ENCODE measurements around the gene LAG3.

Gene LAG3

DNA sequence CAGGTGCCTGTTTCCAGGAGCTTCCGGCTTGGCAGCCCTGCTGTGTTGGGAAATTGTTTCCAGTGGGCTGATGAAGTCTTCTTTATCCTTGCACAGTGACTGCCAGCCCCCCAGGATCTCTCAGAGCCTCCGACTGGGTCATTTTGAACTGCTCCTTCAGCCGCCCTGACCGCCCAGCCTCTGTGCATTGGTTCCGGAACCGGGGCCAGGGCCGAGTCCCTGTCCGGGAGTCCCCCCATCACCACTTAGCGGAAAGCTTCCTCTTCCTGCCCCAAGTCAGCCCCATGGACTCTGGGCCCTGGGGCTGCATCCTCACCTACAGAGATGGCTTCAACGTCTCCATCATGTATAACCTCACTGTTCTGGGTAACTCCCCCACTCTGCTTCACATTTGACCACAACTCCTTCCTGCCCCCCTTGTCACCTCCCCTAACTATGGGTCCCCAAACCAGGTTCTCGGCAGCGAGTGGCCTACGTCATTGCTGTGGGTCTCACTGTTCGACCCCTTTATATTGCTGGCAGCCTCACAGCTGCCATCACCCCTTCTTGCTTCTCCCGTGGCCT is 2.3 kb downstream of the LAG3 start:
- Histone ChIP-seq H3K27me3 (replicated peaks in 2 of 5; ENCODE audit: control insufficient read depth in 4 of 5, insufficient read depth in 5 of 5, low read length in 4 of 5) (peaks cover 0 to 15% (median 0%) of the 10 kb centered on the region in 5 experiments), H3K4me3 (ENCODE audit: control insufficient read depth in 1 of 7, extremely low read depth in 1 of 7, insufficient read depth in 4 of 7, low read depth in 2 of 7, low read length in 6 of 7) (peak overlapping the region in 2 of 7 experiments; percentile 64 to 81), H3K9me3 (ENCODE audit: control extremely low read depth in 1 of 5, control insufficient read depth in 4 of 5, insufficient read depth in 2 of 5, low read depth in 1 of 5, low read length in 4 of 5) (no peaks in the 10 kb centered on the region), H3K4me1 (ENCODE audit: control extremely low read depth in 1 of 4, control insufficient read depth in 4 of 4, insufficient read depth in 4 of 4, low read length in 3 of 4) (peaks cover 0 to 68% (median 48%) of the 10 kb centered on the region in 4 experiments), H3K27ac (ENCODE audit: insufficient read depth in 1 of 2, low read depth in 1 of 2, low read length in 2 of 2, poor library complexity in 1 of 2, severe bottlenecking in 2 of 2) (no peak overlapping the region), H3K36me3 (ENCODE audit: control insufficient read depth in 4 of 4, insufficient read depth in 4 of 4, low read length in 3 of 4) (peaks cover 0 to 35% (median 5%) of the 10 kb centered on the region in 4 experiments)
- DNase-seq, result no peak
- 71% methylated on average over 15 of the region's 15 CpGs for whole genome bisulfite sequencing (ENCODE audit: insufficient coverage)
- ChIA-PET CTCF (interaction anchor here (0.7 to 15.2 kb wide), 8 partner anchors 8 to 158 kb away, joined by 3 to 237 read pairs (median 4); partner anchors contain the start of genes MLF2 and PTMS), POLR2A (no interaction called here)

DNA sequence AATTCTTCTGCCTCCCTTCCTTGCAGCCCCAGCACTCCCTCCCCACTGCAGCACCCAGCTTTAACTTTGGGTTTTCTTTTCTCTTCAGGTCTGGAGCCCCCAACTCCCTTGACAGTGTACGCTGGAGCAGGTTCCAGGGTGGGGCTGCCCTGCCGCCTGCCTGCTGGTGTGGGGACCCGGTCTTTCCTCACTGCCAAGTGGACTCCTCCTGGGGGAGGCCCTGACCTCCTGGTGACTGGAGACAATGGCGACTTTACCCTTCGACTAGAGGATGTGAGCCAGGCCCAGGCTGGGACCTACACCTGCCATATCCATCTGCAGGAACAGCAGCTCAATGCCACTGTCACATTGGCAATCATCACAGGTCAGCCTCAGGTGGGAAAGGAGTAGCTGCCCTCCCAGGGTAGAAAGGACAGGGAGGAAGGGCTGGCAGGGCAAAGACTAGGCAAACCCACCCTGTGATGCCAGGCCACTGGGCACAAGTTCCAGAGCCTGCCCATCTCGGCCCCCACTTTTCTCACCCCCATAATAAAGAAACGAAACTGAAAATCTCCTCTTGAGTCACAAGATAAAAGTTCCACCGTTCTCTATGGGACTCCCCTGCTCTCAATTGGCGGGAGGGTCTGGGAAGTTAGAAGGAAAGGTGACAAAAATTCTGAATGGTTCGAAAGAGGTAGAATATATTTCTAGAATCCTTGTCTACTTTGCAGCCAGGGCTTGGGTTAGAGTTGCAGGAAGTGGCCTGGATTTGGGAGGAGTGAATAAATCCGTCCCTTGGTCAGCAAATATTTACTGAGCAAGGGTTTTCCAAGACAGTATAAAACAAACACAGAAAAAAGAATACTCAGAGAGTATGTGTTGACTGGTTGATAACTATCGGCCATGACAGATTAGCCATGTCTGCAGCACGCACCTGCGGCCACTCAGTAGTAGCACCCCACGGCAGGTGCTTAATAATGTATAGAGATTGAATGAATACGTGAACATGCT is 3.2 kb downstream of the LAG3 start:
- POLR2A ChIA-PET, result no interaction called here
- Histone ChIP-seq H3K4me3 (ENCODE audit: control insufficient read depth in 1 of 7, extremely low read depth in 1 of 7, insufficient read depth in 4 of 7, low read depth in 2 of 7, low read length in 6 of 7) (no peak overlapping the region), H3K4me1 (ENCODE audit: control extremely low read depth in 1 of 4, control insufficient read depth in 4 of 4, insufficient read depth in 4 of 4, low read length in 3 of 4) (peaks cover 0 to 60% (median 48%) of the 10 kb centered on the region in 4 experiments), H3K27me3 (replicated peaks in 2 of 5; ENCODE audit: control insufficient read depth in 4 of 5, insufficient read depth in 5 of 5, low read length in 4 of 5) (peaks cover 0 to 15% (median 0%) of the 10 kb centered on the region in 5 experiments), H3K27ac (ENCODE audit: insufficient read depth in 1 of 2, low read depth in 1 of 2, low read length in 2 of 2, poor library complexity in 1 of 2, severe bottlenecking in 2 of 2) (no peak overlapping the region), H3K36me3 (ENCODE audit: control insufficient read depth in 4 of 4, insufficient read depth in 4 of 4, low read length in 3 of 4) (peaks cover 0 to 28% (median 3%) of the 10 kb centered on the region in 4 experiments), H3K9me3 (ENCODE audit: control extremely low read depth in 1 of 5, control insufficient read depth in 4 of 5, insufficient read depth in 2 of 5, low read depth in 1 of 5, low read length in 4 of 5) (no peaks in the 10 kb centered on the region)
- 91% methylated on average over 12 of the region's 16 CpGs for WGBS (ENCODE audit: insufficient coverage)
- CTCF ChIA-PET, result interaction anchor here (0.7 to 15.2 kb wide), 6 partner anchors 10 to 75 kb away, joined by 3 to 237 read pairs (median 3); partner anchors contain the start of genes MLF2 and PTMS
- DNase-seq, result no peak

- Histone ChIP-seq H3K36me3 (ENCODE audit: control insufficient read depth in 4 of 4, insufficient read depth in 4 of 4, low read length in 3 of 4) (peaks cover 0 to 26% (median 3%) of the 10 kb centered on the region in 4 experiments), H3K9me3 (ENCODE audit: control extremely low read depth in 1 of 5, control insufficient read depth in 4 of 5, insufficient read depth in 2 of 5, low read depth in 1 of 5, low read length in 4 of 5) (no peaks in the 10 kb centered on the region), H3K4me1 (ENCODE audit: control extremely low read depth in 1 of 4, control insufficient read depth in 4 of 4, insufficient read depth in 4 of 4, low read length in 3 of 4) (peaks cover 0 to 42% (median 31%) of the 10 kb centered on the region in 4 experiments), H3K27ac (ENCODE audit: insufficient read depth in 1 of 2, low read depth in 1 of 2, low read length in 2 of 2, poor library complexity in 1 of 2, severe bottlenecking in 2 of 2) (no peak overlapping the region), H3K27me3 (replicated peaks in 2 of 5; ENCODE audit: control insufficient read depth in 4 of 5, insufficient read depth in 5 of 5, low read length in 4 of 5) (peaks cover 0 to 15% (median 0%) of the 10 kb centered on the region in 5 experiments), H3K4me3 (ENCODE audit: control insufficient read depth in 1 of 7, extremely low read depth in 1 of 7, insufficient read depth in 4 of 7, low read depth in 2 of 7, low read length in 6 of 7) (no peak overlapping the region)
- CTCF ChIA-PET, result interaction anchor here (0.9 to 15.2 kb wide), 8 partner anchors 9 to 158 kb away, joined by 3 to 237 read pairs (median 4); partner anchors contain the start of genes MLF2, PTMS and ZNF384
- POLR2A ChIA-PET, result no interaction called here
- WGBS (ENCODE audit: insufficient coverage), result 96% methylated on average over 4 of the region's 5 CpGs
- no peak for DNase-seq
Observed at GRCh38 chr12:6777386-6777785, 5.1 kb downstream of the LAG3 start.

GRCh38 chr12:6778217-6778573 is 5.9 kb downstream of the LAG3 start:
- WGBS (ENCODE audit: insufficient coverage), result 76% methylated on average over 11 of the region's 14 CpGs
- H3K27ac ChIP-seq (ENCODE audit: insufficient read depth in 1 of 2, low read depth in 1 of 2, low read length in 2 of 2, poor library complexity in 1 of 2, severe bottlenecking in 2 of 2), result no peak overlapping the region
- peaks cover 0 to 14% (median 0%) of the 10 kb centered on the region in 5 experiments for H3K27me3 ChIP-seq (replicated peaks in 2 of 5; ENCODE audit: control insufficient read depth in 4 of 5, insufficient read depth in 5 of 5, low read length in 4 of 5)
- POLR2A ChIA-PET, result interaction anchor here (0.8 to 1.0 kb wide), 2 partner anchors 25 to 33 kb away, joined by 3 to 4 read pairs; partner anchors contain the start of gene MLF2
- no peaks in the 10 kb centered on the region for H3K9me3 ChIP-seq (ENCODE audit: control extremely low read depth in 1 of 5, control insufficient read depth in 4 of 5, insufficient read depth in 2 of 5, low read depth in 1 of 5, low read length in 4 of 5)
- H3K36me3 ChIP-seq (ENCODE audit: control insufficient read depth in 4 of 4, insufficient read depth in 4 of 4, low read length in 3 of 4), result peaks cover 0 to 26% (median 3%) of the 10 kb centered on the region in 4 experiments
- CTCF ChIA-PET, result interaction anchor here (0.6 to 15.2 kb wide), 19 partner anchors 8 to 207 kb away, joined by 3 to 237 read pairs (median 3); partner anchors contain the start of genes MLF2 and PTMS
- H3K4me1 ChIP-seq (ENCODE audit: control extremely low read depth in 1 of 4, control insufficient read depth in 4 of 4, insufficient read depth in 4 of 4, low read length in 3 of 4), result peaks cover 0 to 34% (median 23%) of the 10 kb centered on the region in 4 experiments
- no peak for DNase-seq
- peak overlapping the region in 6 of 7 experiments; percentile 46 to 70 (median 64) for H3K4me3 ChIP-seq (ENCODE audit: control insufficient read depth in 1 of 7, extremely low read depth in 1 of 7, insufficient read depth in 4 of 7, low read depth in 2 of 7, low read length in 6 of 7)

- Histone ChIP-seq H3K27ac (ENCODE audit: insufficient read depth in 1 of 2, low read depth in 1 of 2, low read length in 2 of 2, poor library complexity in 1 of 2, severe bottlenecking in 2 of 2) (no peak overlapping the region), H3K36me3 (ENCODE audit: control insufficient read depth in 4 of 4, insufficient read depth in 4 of 4, low read length in 3 of 4) (peaks cover 0 to 26% (median 3%) of the 10 kb centered on the region in 4 experiments), H3K9me3 (ENCODE audit: control extremely low read depth in 1 of 5, control insufficient read depth in 4 of 5, insufficient read depth in 2 of 5, low read depth in 1 of 5, low read length in 4 of 5) (no peaks in the 10 kb centered on the region), H3K4me1 (ENCODE audit: control extremely low read depth in 1 of 4, control insufficient read depth in 4 of 4, insufficient read depth in 4 of 4, low read length in 3 of 4) (peaks cover 0 to 28% (median 19%) of the 10 kb centered on the region in 4 experiments), H3K27me3 (replicated peaks in 2 of 5; ENCODE audit: control insufficient read depth in 4 of 5, insufficient read depth in 5 of 5, low read length in 4 of 5) (peaks cover 0 to 13% (median 0%) of the 10 kb centered on the region in 5 experiments), H3K4me3 (ENCODE audit: control insufficient read depth in 1 of 7, extremely low read depth in 1 of 7, insufficient read depth in 4 of 7, low read depth in 2 of 7, low read length in 6 of 7) (peak overlapping the region; percentile 5 to 70 (median 62))
- under 1% methylated on average over 12 of the region's 35 CpGs for WGBS (ENCODE audit: insufficient coverage)
- DNase-seq, result peak; percentile 86 to 93 (median 90)
- CTCF ChIA-PET, result interaction anchor here (0.6 to 15.2 kb wide), 23 partner anchors 8 to 208 kb away, joined by 3 to 237 read pairs (median 4); partner anchors contain the start of genes CD4, GPR162, MLF2 and PTMS
- POLR2A ChIA-PET, result interaction anchor here (0.8 to 1.0 kb wide), 2 partner anchors 25 to 33 kb away, joined by 3 to 4 read pairs; partner anchors contain the start of gene MLF2
Observed at GRCh38 chr12:6778574-6779550, 6.5 kb downstream of the LAG3 start.

All from common myeloid progenitor, CD34-positive (primary cell).